HPDE6-E6E7 (cell line): ENCODE data around the gene KRT14.
"Not testable (repeated sequence)": the region's sequence is repeated elsewhere in the genome, so short reads cannot be mapped to it uniquely, and the experiment has no call there.

Source experiments
- DNase-seq: peaks from one replicate; pipeline ENCODE4 v3.0.0; 2011; ENCODE audit warnings: missing footprints; ENCODE audit errors: extremely low spot score

KRT14 gene

GRCh38 chr17:41547921-41548843 is 38.5 kb downstream of the KRT14 start:
- peak; percentile 96 for DNase-seq

DNA sequence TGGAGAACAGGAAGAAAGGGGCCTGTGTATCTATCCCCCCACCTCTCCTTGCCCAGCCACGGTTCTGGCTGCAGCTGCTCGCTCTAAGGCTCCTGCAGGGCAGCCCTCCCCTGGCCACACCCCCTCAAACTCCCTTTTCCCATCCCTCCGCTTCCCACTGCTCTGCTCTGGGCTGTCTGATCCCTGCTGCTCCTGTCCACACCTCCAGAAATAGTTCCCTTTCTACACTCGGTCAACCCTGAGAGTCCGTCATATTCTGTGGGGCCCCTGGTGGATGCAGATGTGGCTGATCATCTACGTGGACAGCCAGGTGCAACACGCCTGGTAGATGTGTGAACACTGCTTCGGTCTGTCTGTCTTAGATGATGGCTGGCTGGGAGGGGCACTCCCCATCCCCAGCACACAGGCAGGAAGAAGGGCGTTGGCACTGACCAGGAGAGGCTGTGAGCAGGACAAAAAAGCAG is 39.3 kb downstream of the KRT14 start:
- DNase-seq = no peak

GRCh38 chr17:41546819-41547218 is 39.9 kb downstream of the KRT14 start:
- DNase-seq = no peak

DNA sequence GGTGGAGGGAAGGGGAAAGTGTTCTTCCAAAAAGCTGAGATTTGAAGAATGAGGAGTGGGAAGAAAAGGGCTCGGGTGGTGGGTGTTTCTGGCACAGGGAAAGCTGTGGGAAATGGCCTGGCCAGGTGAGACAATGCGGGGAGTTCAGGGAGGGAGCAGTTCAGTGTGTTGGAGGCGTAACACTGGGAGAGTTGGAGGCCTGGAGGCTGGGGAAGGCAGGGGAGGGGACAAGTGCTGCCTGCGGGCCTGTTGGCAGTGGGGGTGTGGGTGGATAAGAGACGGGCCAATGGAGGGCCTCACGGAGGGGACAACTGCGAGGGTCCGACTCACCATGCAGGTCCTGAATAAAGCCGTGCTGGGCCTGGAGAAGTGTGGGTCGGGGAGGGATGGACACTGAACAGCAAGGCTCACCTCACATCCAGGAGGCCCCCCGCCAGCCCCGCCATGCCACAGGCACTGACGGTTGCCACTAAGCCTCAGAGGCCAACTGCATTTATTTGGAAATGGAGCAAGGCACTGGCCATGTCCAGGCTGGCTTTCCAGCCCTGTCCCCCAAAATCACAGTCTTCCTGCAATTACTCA is 40.8 kb downstream of the KRT14 start:
- DNase-seq = no peak

GRCh38 chr17:41544935-41545334 is 41.8 kb downstream of the KRT14 start:
- no peak for DNase-seq

DNA sequence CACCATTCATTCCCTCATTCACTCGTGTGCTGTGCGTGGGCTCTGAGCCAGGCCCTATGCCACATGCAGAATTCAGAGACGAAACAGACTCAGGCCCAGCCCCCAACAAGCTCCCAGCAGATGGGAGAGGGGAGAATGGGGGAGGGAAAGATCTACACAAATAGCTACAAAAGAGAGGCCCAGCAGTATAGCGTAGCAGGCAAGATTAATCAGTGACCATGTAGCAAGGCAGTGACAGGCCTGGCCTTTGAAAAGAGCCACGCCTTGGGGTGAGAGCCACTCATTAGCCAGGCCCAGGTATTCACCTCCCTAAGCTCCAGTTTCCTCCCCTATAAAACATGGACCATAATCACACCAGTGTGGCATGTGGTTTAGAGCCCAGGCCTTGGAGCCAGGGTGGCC is 42.2 kb downstream of the KRT14 start:
- no peak for DNase-seq

DNA sequence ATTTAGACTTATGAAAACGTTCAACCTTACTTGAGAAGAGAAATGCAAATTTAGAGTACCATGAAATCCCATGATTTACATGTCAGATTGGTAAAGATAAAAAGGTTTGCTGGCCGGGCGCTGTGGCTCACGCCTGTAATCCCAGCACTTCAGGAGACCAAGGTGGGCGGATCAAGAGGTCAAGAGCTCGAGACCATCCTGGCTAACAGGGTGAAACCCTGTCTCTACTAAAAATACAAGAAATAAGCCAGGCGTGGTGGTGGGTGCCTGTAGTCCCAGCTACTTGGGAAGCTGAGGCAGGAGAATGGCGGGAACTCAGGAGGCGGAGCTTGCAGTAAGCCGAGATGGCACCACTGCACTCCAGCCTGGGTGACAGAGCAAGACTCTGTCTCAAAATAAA is 43.9 kb downstream of the KRT14 start:
- not testable (repeated sequence) for DNase-seq

DNA sequence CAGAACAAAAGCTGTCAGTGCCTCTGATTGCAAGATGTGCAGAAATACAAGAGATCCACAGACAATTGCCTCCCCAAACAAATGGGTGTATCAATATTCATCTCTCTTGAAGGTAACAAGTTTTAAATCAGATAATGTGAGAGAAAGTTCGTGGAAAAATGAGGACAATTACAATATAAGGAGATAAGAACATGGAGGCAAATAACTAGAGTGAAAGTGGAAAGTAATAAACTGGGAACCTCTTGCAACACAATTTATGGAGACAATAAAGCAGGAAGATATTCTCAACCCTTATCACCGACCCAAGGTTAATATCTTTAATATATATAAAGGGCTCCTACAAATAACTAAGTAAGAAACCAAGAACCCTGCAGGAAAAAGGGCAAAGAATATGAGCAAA is 44.3 kb downstream of the KRT14 start:
- DNase-seq = no peak

GRCh38 chr17:41540921-41541625 is 45.6 kb downstream of the KRT14 start:
- no peak for DNase-seq

GRCh38 chr17:41539979-41540701 is 46.6 kb downstream of the KRT14 start:
- DNase-seq = no peak

DNA sequence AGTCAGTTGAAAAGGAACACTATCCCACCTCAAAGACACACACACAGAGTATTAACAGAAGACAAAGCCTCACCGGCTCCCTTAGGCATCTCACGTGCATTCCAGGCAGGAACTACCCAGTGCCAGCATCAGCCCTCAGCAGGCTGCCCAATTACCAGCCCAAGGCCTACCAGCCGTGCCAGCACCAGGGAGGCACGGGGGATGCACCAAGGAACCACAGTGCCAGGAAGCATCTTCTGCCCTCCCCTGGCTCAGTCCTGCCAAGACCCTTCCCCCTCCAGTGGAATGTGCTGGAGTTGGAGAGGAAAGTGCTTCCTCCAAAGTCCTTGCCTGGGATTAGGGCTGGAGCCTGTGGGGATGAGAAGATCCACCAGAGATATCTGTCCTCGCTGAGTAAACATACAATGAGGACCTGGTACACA is 47.6 kb downstream of the KRT14 start:
- no peak for DNase-seq

DNA sequence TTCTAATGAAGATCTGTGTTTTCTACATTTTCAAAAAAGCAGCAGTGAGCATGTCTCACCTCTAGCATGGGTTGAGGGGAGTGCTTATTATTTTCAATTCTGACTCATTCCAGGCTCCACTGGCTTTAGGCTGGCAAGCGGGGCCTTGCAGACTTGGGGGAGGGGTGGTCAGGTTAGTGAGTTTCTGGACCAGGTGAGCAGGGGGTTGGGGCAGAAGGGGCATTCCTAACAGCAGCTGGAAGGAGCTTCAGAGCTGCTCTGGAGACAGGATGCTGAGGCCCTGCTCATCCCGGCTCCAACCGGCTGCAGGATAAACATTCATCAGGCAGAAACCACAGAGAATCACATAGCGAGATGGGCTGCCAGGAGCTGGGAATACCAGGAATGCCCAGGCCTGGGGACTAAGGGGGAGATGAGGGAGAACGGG is 48.1 kb downstream of the KRT14 start:
- no peak for DNase-seq

- no peak for DNase-seq
These were observed 48.7 kb downstream of the KRT14 start for GRCh38 chr17:41537990-41538389.

- no peak for DNase-seq
These were observed 49.1 kb downstream of the KRT14 start for GRCh38 chr17:41537614-41537954.

GRCh38 chr17:41536741-41537613 is 49.7 kb downstream of the KRT14 start:
- no peak for DNase-seq

DNA sequence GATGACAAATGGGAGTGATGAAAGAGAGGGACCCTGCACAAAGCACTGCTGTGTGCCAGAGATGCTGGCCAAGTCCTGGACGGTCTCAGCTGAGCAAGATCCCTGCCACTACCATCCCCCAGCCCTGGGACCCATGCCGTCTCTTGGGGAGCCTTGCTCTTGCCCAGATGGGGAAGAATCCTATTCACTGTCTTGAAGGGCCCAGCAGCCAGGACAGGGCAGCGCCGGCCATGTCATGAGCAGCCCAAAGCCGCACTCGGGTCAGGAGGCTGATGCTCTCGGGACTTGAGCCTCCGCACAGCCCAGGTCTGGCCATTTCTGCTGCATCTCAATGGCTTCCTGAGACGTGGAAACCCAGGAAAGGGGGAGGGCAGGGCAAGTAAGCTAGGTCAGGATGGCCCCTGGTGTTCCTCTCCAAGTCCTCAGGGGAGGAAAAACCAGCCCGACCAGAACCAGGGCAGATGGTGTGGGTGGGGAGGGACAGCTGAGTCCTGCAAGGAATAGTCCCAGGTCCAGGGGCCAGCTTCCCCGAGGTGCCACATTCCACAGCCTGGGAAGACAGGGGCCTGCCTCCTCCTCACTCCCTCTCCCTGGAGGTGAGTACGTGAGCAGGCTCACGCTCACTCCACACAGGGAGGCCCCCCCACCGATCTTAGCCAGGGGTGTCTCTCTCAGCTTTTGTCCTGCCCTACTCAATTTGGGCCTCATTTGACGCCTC is 50.8 kb downstream of the KRT14 start:
- DNase-seq = no peak

DNA sequence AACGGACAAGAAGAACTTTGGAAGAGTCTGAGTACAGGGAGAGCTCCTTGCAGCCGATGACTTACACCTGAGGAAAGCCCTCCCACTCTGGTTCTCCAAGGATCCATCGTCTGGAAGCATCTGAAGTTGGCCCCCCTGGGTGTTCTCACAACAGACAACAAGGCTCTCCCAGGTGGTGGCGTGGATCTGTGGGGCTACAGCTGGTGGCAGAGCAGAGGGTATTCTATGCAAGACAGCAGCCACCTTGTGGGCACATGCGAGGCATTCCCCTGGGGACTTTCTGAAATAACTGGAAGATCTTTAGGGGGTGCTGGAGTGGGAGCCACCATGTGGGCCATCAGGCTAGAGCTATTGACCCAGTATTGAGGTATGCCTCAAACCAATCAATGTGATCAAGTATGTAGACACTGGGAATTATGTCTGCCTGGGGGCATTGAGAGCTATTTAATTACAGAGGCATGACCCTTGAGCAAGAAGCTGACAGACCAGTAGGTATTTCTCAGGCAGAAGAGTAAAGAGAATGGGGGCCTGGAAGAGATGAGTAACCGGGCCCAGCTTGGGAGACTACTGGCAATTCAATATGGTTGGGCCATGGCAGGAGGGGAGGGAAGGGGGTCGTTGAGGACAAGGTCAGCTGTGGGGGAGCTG is 51.7 kb downstream of the KRT14 start:
- no peak for DNase-seq

- no peak for DNase-seq
These were observed 53.1 kb downstream of the KRT14 start for GRCh38 chr17:41533613-41534012.

DNA sequence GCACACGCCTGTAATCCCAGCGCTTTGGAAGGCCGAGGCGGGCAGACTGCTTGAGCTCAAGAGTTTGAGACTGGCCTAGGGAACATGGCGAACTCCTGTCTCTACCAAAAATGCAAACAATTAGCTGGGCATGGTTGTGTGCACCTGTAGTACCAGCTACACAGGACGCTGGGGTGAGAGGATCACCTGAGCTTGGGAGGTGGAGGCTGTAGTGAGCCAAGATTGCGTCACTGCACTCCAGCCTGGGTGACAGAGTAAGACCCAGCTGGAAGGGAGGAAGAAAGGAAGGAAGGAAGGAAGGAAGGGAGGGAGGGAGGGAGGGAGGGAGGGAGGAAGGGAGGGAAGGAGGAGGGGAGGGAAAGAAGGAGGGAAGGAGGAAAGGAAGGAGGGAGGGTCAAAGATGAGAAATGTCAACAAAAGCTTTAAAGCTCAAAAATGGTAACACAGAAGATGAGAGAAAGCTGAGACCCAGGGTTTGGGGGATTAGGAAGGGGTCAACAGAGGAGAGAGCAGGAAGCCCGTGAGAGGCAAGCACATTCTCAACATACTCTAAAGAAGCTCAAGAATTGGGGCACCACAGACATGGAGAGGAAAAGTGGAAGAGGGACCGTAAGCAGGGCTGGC is 53.6 kb downstream of the KRT14 start:
- no peak for DNase-seq
